GM12874 (cell line): Measurements from ENCODE around the gene ODAD3.

Experiments used
- CTCF ChIP-seq: IDR thresholded peaks from 2 replicates; pipeline ENCODE4 v1.5.1; 2011; ENCODE audit warnings: low read depth, mild to moderate bottlenecking, control low read depth, low read length, moderate library complexity; ENCODE audit not compliant: insufficient read depth

ODAD3 gene

GRCh38 chr19:11479090-11479897 lies 44.4 kb upstream of the ODAD3 start:
- TF ChIP-seq CTCF: no peak

GRCh38 chr19:11478167-11479089 lies 43.5 kb upstream of the ODAD3 start:
- TF ChIP-seq CTCF: no peak

GRCh38 chr19:11475861-11476260 lies 40.9 kb upstream of the ODAD3 start:
- TF ChIP-seq CTCF: no peak

- TF ChIP-seq CTCF: no peak
These were observed 38.8 kb upstream of the ODAD3 start for GRCh38 chr19:11473725-11474124.

GRCh38 chr19:11465600-11465999 lies 30.7 kb upstream of the ODAD3 start:
- TF ChIP-seq CTCF: no peak

GRCh38 chr19:11464333-11465265 lies 29.7 kb upstream of the ODAD3 start:
- no peak for TF ChIP-seq CTCF
